HG02798 (cell line): ENCODE measurements around the gene PRUNE2.
"Not testable (repeated sequence)": the region's sequence is repeated elsewhere in the genome, so short reads cannot be mapped to it uniquely, and the experiment has no call there.

Experiments
- ATAC-seq: cut with Tn5 transposase; IDR thresholded peaks from one replicate; pipeline ENCODE4 v1.9.1; 2021; ENCODE audit warnings: mild to moderate bottlenecking; ENCODE audit not compliant: unreplicated experiment, poor library complexity

PRUNE2 gene

GRCh38 chr9:76676857-76677256, 229.1 kb downstream of the PRUNE2 start:
- ATAC-seq, result no peak

- ATAC-seq, result no peak
Observed at GRCh38 chr9:76667521-76667957, 238.4 kb downstream of the PRUNE2 start.

GRCh38 chr9:76665966-76666365, 239.9 kb downstream of the PRUNE2 start:
- not testable (repeated sequence) for ATAC-seq

- ATAC-seq, result no peak
Observed at GRCh38 chr9:76665458-76665857, 240.5 kb downstream of the PRUNE2 start.

- ATAC-seq, result no peak
Observed at GRCh38 chr9:76664120-76664519, 241.8 kb downstream of the PRUNE2 start.

GRCh38 chr9:76662476-76663281, 243.2 kb downstream of the PRUNE2 start:
- ATAC-seq, result no peak

GRCh38 chr9:76658510-76659231, 247.2 kb downstream of the PRUNE2 start:
- ATAC-seq, result peak; percentile 88

- ATAC-seq, result no peak
Observed at GRCh38 chr9:76657265-76657664, 248.6 kb downstream of the PRUNE2 start.

GRCh38 chr9:76655971-76656370, 249.9 kb downstream of the PRUNE2 start:
- no peak for ATAC-seq

GRCh38 chr9:76655121-76655541, 250.8 kb downstream of the PRUNE2 start:
- no peak for ATAC-seq

- ATAC-seq, result no peak
Observed at GRCh38 chr9:76654575-76654974, 251.3 kb downstream of the PRUNE2 start.

GRCh38 chr9:76654051-76654461, 251.9 kb downstream of the PRUNE2 start:
- ATAC-seq, result no peak

GRCh38 chr9:76652894-76653293, 253.0 kb downstream of the PRUNE2 start:
- no peak for ATAC-seq

GRCh38 chr9:76651119-76651705, 254.7 kb downstream of the PRUNE2 start:
- peak; percentile 53 for ATAC-seq

- no peak for ATAC-seq
Observed at GRCh38 chr9:76650692-76651091, 255.2 kb downstream of the PRUNE2 start.

- ATAC-seq, result no peak
Observed at GRCh38 chr9:76649894-76650293, 256.0 kb downstream of the PRUNE2 start.

- ATAC-seq, result no peak
Observed at GRCh38 chr9:76646249-76646648, 259.7 kb downstream of the PRUNE2 start.

- ATAC-seq, result no peak
Observed at GRCh38 chr9:76644647-76645250, 261.2 kb downstream of the PRUNE2 start.

- ATAC-seq, result peak; percentile 8
Observed at GRCh38 chr9:76644171-76644570, 261.7 kb downstream of the PRUNE2 start.

GRCh38 chr9:76643399-76644117, 262.4 kb downstream of the PRUNE2 start:
- ATAC-seq, result peak; percentile 98
